Heart right ventricle (tissue), 16 donors: ENCODE results near the gene MEF2C. TPM values are rescaled to one million over a fixed set of nuclear protein-coding genes. Genes with fewer than 3 reads are reported as not detected.

Source experiments
- ATAC-seq, 8 donors: fragments of 200-7000 bp; cut with Tn5 transposase; one replicate each; pipeline ENCODE4 v1.9.1; 2020; ENCODE audit warnings: mild to moderate bottlenecking in 8 of 8, moderate library complexity in 8 of 8, moderate number of reproducible peaks in 1 of 8
- DNase-seq, 2 donors: peaks; one replicate each; pipeline ENCODE4 v3.0.0-alpha.2; 2020
- H3K27ac ChIP-seq, 10 donors: fragments of 200-600 bp; sonication (generic) in 2 of 10; one replicate each; pipeline versions ENCODE4 v1.5.0 to v1.8.0; 2020 to 2022; ENCODE audit warnings: mild to moderate bottlenecking in 3 of 10
- H3K27me3 ChIP-seq, 7 donors: fragments of 200-600 bp; one replicate each; pipeline ENCODE4 v1.8.0; 2021 to 2022; ENCODE audit warnings: mild to moderate bottlenecking in 2 of 7
- H3K36me3 ChIP-seq, 9 donors: fragments of 200-600 bp; sonication (generic) in 1 of 9; one replicate each; pipeline versions ENCODE4 v1.5.0 to v1.8.0; 2020 to 2022; ENCODE audit warnings: mild to moderate bottlenecking in 2 of 9
- H3K4me1 ChIP-seq, 9 donors: fragments of 200-600 bp; sonication (generic) in 1 of 9; one replicate each; pipeline versions ENCODE4 v1.5.0 to v1.8.0; 2020 to 2022; ENCODE audit warnings: mild to moderate bottlenecking in 4 of 9
- H3K4me3 ChIP-seq, 10 donors: fragments of 200-600 bp; sonication (generic) in 2 of 10; one replicate each; pipeline versions ENCODE4 v1.5.0 to v1.8.0; 2020 to 2022; ENCODE audit warnings: mild to moderate bottlenecking in 7 of 10, moderate library complexity in 2 of 10
- H3K9me3 ChIP-seq, 11 donors: fragments of 200-600 bp in 10 of 11; sonication (generic) in 2 of 11; one replicate each; pipeline versions ENCODE4 v1.5.0 to v1.8.0; 2013 to 2022; ENCODE audit warnings: mild to moderate bottlenecking in 2 of 11, control low read depth in 1 of 11, moderate library complexity in 1 of 11
- CTCF ChIP-seq, 9 donors: fragments of 200-600 bp; sonication (generic) in 2 of 9; IDR thresholded peaks; one replicate each; pipeline versions ENCODE4 v1.5.0 to v1.8.0; 2021 to 2022; ENCODE audit warnings: antibody characterized with exemption in 9 of 9, mild to moderate bottlenecking in 5 of 9, moderate library complexity in 1 of 9
- WGBS, 2 donors: extraction: QIAGEN DNeasy Blood & Tissue Kit; methylation state at CpG; one replicate each; pipeline ENCODE4 v1.1.7; 2013; ENCODE audit warnings: inconsistent platforms in 1 of 2; 5-methylcytosine and 5-hydroxymethylcytosine counted together
- intact Hi-C, 10 donors: fragments of 100-400 bp; cut with DNase I; formaldehyde crosslinking; loops; one replicate each; pipeline versions ENCODE4 v1.11.1 to v1.14.2; 2022
- polyA plus RNA-seq, 2 donors: library from polyadenylated mRNA; stranded (reverse); fragments of 200-250 nt; gene quantifications; one replicate each; pipeline ENCODE4 v1.2.3, GENCODE V29; 2013
- total RNA-seq, 10 donors: library from RNA; stranded (reverse); fragmentation: NEBNext Ultra II Directional in 3 of 10; extraction: Animal tissue kit (Norgen Biotek cat#: 25700) in 3 of 10; gene quantifications; one replicate each; pipeline versions ENCODE4 v1.2.1 to v1.2.4, GENCODE V29; 2021 to 2023
- donor health status: Arrhythmogenic right ventricular cardiomyopathy.
- donor health status: ischemic (EF 13 %, LVEDD 7.1; RV severe dilation, severe dysfunction).
- donor health status: healthy with polysubstance abuse.
- donor health status: DM: no; HTN: yes; CAD: no.
- donor health status: DM: no; HTN: no; CAD: no.
- donor health status: ischemic (EF 25% LVEDD 6.9; RV normal size, moderate dysfunction).
- donor health status: ischemic (EF 25% LVEDD 5.7; RV mildly dilated, moderate dysfunction).
- donor health status: healthy.
- donor health status: DM: yes; HTN: yes; CAD: no.
- donor health status: Ischemic cardiomyopathy.
- donor health status: ischemic (EF 35%, LVEDD 5.7; RV mildly dilated, moderate dysfunction).
- donor health status: nonischemic (EF 11% LVEDD 7.7; RV severe dilation, severe dysfunction).
- donor health status: DM: yes; HTN: yes; CAD: no.
- donor health status: PGD.
- donor health status: ischemic (EF 29% LVEDD 5.4; RV normal size, mild dysfunction).
- donor health status: nonischemic (EF 23%, LVEDD 6.1; RV moderate dilation, normal function).

MEF2C gene
- total and polyA plus RNA-seq, 12 donors, result 11.2 to 88.7 (median 66.3) TPM

DNA sequence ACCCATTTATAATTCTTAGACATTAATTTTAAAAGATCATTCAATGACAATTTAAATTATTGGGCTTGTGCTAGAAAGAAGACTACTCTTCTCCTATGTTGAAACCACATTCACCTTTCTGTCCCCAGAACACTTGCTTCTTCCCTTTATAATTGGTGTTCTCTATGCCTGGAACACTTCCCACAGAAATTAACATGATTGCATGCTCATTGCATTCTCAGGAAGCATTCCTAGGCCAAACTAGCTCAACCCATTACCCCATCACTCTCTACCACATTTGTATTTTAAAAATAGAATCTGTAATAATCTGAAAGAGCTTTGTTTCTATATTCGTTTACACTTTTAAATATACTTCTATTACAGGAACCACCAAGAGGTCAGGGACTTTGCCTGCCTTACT, 184.7 kb downstream of the MEF2C start:
- H3K9me3 ChIP-seq, result no peaks in the 10 kb centered on the region
- no peak overlapping the region for H3K4me3 ChIP-seq
- no peak for TF ChIP-seq CTCF (IDR thresholded peaks at IDR 0.05)
- no peaks in the 10 kb centered on the region for H3K36me3 ChIP-seq
- intact Hi-C loops, result loop anchor here in 1 of 10 donors (10.0 kb wide), 1 partner anchor 803 kb away; no protein-coding TSS in a partner anchor
- no peak overlapping the region for H3K27ac ChIP-seq
- DNase-seq, result no peak
- WGBS, 2 donors, result 52 to 70% methylated on average over 1 of the region's 1 CpG
- ATAC-seq, result no peak
- peaks cover 0 to 87% (median 72%) of the 10 kb centered on the region in 7 donors for H3K27me3 ChIP-seq
- peaks cover 0 to 9% (median 0%) of the 10 kb centered on the region in 9 donors for H3K4me1 ChIP-seq

DNA sequence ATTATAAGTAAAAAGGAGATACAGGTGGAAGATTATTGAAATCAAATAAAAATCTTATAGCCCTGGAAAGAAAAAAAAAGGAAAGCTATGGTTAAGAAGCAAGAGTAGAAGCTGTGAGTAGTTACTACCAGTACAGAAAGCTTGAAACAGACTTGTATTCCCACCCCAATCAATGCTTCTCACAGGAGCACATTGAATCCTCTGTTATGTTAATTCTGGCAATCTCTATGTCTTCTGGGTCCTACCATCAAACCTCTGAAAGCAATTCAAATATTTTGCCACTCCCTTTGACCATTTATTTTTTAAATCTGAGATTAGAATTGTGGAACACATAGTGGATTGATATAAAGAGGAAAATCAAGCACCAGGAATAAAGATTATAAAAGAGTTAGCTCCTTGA, 186.5 kb downstream of the MEF2C start:
- H3K4me3 ChIP-seq, result no peak overlapping the region
- no peak for ATAC-seq
- no peak overlapping the region for H3K27ac ChIP-seq
- H3K27me3 ChIP-seq, result peaks cover 0 to 97% (median 88%) of the 10 kb centered on the region in 7 donors
- no peak for TF ChIP-seq CTCF (IDR thresholded peaks at IDR 0.05)
- peaks cover 0 to 24% (median 15%) of the 10 kb centered on the region in 9 donors for H3K4me1 ChIP-seq
- intact Hi-C loops, result loop anchor here in 1 of 10 donors (10.0 kb wide), 1 partner anchor 802 kb away; no protein-coding TSS in a partner anchor
- H3K36me3 ChIP-seq, result no peaks in the 10 kb centered on the region
- DNase-seq, result no peak
- no peaks in the 10 kb centered on the region for H3K9me3 ChIP-seq

DNA sequence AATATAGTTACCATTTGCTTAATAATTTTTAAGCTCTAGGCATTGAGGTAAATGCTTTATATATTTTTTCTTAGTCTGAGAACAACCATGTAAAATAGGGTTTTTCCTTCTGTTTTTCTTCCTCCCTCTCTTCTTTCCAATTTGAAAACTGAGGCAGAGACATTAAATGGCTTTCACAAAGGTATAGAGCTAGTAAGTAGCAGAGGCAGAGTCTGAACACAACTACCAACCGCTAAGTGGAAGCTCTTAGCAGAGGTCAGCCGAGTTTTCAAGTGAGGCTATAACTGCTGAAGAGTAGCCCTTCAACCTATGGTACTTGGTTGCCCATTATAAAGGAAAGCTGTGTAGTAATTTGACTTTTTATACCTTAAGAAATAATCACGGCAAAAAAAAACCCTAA, 187.1 kb downstream of the MEF2C start:
- H3K9me3 ChIP-seq, result no peaks in the 10 kb centered on the region
- ATAC-seq, result no peak
- H3K4me3 ChIP-seq, result no peak overlapping the region
- H3K36me3 ChIP-seq, result no peaks in the 10 kb centered on the region
- H3K27ac ChIP-seq, result no peak overlapping the region
- intact Hi-C loops, result loop anchor here in 1 of 10 donors (10.0 kb wide), 1 partner anchor 801 kb away; no protein-coding TSS in a partner anchor
- H3K4me1 ChIP-seq, result peaks cover 0 to 29% (median 19%) of the 10 kb centered on the region in 9 donors
- TF ChIP-seq CTCF (IDR thresholded peaks at IDR 0.05), result no peak
- DNase-seq, result no peak
- 20 to 24% methylated on average over 3 of the region's 3 CpGs for WGBS, 2 donors
- H3K27me3 ChIP-seq, result peaks cover 0 to 99% (median 88%) of the 10 kb centered on the region in 7 donors

DNA sequence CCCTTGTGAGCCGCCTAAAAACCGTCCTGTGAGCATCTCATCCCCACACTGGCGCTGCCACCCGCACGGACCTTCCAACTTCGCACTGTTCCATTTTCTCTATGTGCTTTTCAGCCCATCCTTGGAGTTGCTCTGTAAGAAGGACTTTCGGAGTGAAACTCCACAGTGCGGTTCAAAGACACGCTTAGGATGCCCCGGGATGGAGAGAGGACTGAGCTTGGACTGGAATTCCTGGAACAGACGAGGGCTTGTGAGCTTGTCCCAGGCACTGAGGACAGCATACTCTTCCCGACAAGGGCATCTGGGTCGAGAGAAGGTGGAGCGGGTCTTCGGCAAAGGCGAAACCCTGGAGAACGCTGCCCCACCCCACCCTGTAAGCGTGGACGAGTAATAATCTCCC, 187.8 kb downstream of the MEF2C start:
- DNase-seq (no peak), ATAC-seq (no peak)
- H3K27ac ChIP-seq, result no peak overlapping the region
- 7 to 9% methylated on average over 19 of the region's 19 CpGs for WGBS, 2 donors
- H3K27me3 ChIP-seq, result peaks cover 4 to 100% (median 94%) of the 10 kb centered on the region in 7 donors
- H3K9me3 ChIP-seq, result no peaks in the 10 kb centered on the region
- H3K4me3 ChIP-seq, result no peak overlapping the region
- H3K4me1 ChIP-seq, result peaks cover 0 to 36% (median 26%) of the 10 kb centered on the region in 9 donors
- H3K36me3 ChIP-seq, result no peaks in the 10 kb centered on the region
- TF ChIP-seq CTCF (IDR thresholded peaks at IDR 0.05), result no peak
- intact Hi-C loops, result loop anchor here in 1 of 10 donors (10.0 kb wide), 1 partner anchor 800 kb away; no protein-coding TSS in a partner anchor
